Head of caudate nucleus (tissue), 42 donors: ENCODE results near the gene WAS.
A peak's percentile ranks its signal among the peaks of the same experiment; 100 is the strongest.

ENCODE experiments used
- DNase-seq, 42 donors: peaks; one replicate each; pipeline versions ENCODE4 v3.0.0 to v3.0.0-alpha.2; 2020 to 2021; ENCODE audit warnings: mixed read lengths in 7 of 42
- intact Hi-C: fragments of 100-400 bp; cut with DNase I; formaldehyde crosslinking; loops from one replicate; pipeline ENCODE4 v1.15.0; 2022

WAS gene

GRCh38 chrX:48703642-48704481 is 20.3 kb downstream of the WAS start:
- intact Hi-C loops, result no loop called here
- peak in 22 of 42 donors; percentile 6 to 73 (median 39) for DNase-seq

GRCh38 chrX:48705871-48706270 is 22.3 kb downstream of the WAS start:
- no peak for DNase-seq
- intact Hi-C loops, result no loop called here

GRCh38 chrX:48709522-48710112 is 26.0 kb downstream of the WAS start:
- intact Hi-C loops, result no loop called here
- no peak for DNase-seq

DNA sequence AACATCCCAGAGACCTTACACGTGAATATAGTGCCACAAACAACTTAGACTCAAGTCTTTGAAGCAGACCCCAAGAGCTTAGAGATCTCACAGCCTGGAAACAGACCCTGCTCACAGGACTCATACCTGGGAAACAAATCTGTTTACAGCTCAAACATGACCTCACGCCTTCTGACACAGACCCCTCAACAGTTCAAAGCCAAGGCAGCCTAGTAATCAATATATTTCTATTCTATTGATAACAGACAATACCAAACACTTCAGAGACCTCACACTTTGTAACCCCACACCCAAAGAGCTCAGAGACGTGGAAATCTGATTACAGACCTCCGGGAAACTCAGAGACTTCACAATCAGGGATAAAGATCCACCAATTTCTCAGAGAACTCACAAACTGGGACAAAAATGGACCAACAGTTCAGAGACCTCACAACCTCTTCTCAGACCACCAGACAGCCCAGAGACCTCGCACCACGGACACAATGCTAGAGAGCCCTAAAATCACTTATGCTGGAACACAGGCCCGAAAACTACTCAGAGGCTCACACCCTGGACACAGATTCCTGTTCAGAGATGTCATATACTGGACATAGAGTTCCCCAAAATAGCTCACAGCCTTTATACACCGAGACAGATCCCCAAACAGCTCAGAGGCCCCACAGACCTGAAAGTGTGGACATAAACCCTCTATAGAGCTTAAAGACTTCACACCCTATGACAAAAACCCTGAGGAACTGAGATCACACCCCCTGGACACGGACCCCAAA is 27.7 kb downstream of the WAS start:
- DNase-seq, result no peak
- intact Hi-C loops, result no loop called here

DNA sequence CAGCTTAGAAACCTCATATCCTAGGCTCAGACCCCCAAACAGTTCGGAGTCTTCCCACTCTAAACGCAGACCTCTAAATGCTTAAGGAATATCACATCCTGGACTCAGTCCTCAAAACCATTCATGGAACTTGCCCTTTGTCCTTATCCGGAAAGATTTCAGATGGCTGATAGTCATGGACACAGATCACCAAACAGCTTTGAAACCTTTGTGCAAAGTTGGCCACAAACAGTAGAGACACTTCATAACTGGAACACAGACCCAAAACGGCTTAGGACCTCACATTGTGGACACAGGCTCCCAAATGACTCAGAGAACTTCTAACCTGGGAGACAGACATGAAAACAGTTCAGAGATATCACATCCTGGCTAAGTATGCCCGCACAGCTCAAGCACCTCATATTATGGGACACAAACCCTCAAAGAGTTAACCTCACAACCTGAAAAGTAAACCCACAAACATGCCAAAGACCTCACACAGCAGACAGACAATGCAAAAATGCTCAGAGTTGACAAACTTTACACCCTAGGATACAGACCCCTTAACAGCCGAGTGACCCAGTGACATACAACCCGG is 28.4 kb downstream of the WAS start:
- no peak for DNase-seq
- intact Hi-C loops, result no loop called here

DNA sequence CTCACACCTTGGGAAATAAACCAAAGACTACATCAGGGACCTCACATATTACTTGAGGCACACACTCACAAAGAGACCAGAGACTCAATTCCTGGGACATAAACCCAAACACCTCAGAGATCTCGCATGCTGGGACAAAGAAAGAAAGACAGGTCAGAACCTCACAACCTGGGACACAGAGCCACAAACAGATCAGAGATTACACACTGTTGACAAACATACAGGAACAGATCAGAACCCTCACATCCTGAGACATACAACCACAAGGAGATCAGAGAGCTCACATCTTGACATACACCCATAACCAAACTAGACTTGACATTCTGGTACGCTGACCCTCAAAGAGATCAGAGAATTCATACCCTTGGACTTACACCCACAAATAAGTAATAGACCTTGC is 30.2 kb downstream of the WAS start:
- intact Hi-C loops, result no loop called here
- no peak for DNase-seq

DNA sequence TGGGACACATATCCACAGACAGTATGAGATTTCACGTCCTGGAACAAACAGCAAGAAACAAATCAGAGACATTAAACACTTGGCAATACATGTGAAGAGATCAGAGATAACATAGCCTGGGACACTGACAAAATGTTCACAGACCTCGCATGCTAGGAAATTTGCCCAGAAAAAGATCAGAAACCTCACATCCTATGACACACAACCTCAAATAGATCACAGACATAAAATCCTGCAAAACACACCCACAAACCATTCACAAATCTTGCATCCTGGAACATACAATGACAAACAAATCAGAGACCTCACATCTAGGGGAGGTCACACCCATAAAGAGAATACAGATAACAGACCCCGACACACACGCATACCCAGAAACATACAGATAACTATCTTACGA is 31.0 kb downstream of the WAS start:
- intact Hi-C loops, result no loop called here
- DNase-seq, result no peak

GRCh38 chrX:48715072-48715471 is 31.5 kb downstream of the WAS start:
- DNase-seq, result no peak

DNA sequence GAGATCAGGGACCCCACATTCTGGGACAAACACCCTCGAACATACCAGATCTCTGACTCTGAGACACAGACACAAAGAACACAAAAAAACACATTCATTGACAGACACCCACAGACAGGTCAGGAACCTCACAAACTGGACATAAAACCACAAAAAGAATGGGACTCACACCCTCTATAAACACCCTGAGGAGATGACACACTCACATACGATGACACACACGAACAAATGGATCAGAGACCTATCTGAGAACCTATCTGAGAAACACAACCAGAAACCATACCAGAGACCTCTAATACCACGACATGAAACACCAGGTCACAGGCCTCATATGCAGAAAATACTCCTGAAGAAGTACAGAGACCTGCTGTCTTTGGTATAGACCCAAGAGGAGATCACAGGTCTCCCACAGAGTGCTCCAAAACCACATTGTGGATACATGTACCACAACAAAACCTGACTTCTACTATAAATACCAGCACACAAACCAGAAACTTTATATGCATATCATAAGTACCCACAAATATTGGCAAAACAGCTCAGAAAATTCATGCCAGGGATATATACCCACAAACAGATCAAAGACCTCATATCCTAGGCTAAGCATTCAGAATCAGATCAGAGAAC is 32.4 kb downstream of the WAS start:
- intact Hi-C loops, result no loop called here
- no peak for DNase-seq

More at GRCh38 chrX:48715072-48715471, 31.5 kb downstream of the WAS start:
- intact Hi-C loops, result no loop called here

- DNase-seq, result no peak
- intact Hi-C loops, result no loop called here
These were observed 36.4 kb downstream of the WAS start for GRCh38 chrX:48719958-48720357.

DNA sequence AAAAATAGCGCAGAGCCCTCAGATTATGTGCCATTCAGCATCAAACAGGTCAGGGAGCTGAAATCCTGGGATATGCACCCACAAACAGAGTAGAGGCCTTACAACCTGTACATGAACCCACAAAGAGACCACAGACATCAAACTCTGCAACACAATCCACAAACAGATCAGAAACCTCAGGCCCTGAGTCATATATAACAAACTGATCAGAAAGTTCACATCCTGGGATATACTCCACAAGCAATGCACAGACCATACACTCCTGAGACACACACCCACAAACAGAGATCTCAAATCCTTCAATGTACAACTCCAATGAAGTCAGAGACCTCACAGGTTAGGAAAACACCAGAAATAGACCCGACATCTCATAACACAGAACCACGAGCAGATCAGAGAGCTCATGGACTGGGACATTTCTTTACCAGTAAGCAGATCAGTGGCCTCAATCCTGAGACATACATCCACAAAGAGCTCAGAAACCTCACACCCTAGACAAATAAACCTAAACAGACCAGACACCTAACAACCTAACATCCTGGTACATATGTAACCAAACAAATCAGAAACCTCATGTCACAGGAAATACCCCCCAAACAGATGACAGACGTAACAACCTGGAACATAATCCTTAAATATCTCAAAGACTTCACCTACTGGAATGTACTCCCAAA is 37.1 kb downstream of the WAS start:
- intact Hi-C loops, result no loop called here
- DNase-seq, result no peak

GRCh38 chrX:48721916-48722315 is 38.3 kb downstream of the WAS start:
- intact Hi-C loops, result no loop called here
- no peak for DNase-seq

- no peak for DNase-seq
- intact Hi-C loops, result no loop called here
These were observed 43.0 kb downstream of the WAS start for GRCh38 chrX:48726596-48726995.

GRCh38 chrX:48728653-48729052 is 45.1 kb downstream of the WAS start:
- intact Hi-C loops, result no loop called here
- no peak for DNase-seq

GRCh38 chrX:48736303-48736702 is 52.7 kb downstream of the WAS start:
- intact Hi-C loops, result loop anchor here (5.0 kb wide), 1 partner anchor 66 kb away; the partner anchor contains the start of gene HDAC6
- DNase-seq, result no peak

- no peak for DNase-seq
- intact Hi-C loops, result loop anchor here (5.0 kb wide), 1 partner anchor 65 kb away; the partner anchor contains the start of gene HDAC6
These were observed 53.2 kb downstream of the WAS start for GRCh38 chrX:48736878-48737212.

DNA sequence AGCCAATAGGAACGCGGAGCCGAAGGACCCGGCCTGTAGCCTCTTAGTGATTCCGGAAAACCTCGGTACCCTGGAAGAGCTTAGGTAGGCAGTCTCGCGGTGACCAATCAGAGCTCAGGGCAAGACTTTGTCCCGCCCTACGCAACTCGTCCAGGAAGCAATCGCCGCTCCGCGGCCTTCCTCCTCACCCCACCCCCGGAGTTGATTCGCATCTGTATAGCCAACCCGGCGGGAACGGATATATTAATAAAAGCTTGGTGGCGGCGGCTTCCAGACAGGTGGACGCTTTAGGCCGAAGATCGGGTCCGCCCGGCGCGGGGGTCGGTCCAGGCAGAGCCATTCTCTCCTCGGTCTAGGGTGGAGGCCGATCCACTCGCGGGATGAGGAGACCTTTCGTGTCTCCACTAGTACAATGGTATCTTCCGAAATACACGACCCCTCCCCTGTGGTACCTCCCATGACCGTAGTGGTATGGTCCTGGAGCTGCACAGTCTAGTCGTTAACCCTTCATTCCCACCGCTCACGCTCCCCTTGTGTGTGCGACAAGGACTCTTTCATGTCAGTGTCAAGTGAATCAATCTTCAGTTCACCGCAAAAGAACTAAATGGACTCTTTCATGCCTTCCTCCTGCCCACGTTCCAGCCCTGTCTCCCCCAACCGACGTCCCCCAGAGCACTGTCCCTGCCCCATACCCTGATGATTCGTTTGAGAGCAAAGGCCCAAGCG is 53.8 kb downstream of the WAS start:
- intact Hi-C loops, result loop anchor here (5.0 kb wide), 1 partner anchor 65 kb away; the partner anchor contains the start of gene HDAC6
- peak; percentile 82 to 97 (median 92) for DNase-seq

- peak in 1 of 42 donors; percentile 0 for DNase-seq
- intact Hi-C loops, result loop anchor here (5.0 kb wide), 1 partner anchor 64 kb away; the partner anchor contains the start of gene HDAC6
These were observed 54.3 kb downstream of the WAS start for GRCh38 chrX:48737940-48738339.
